HG02981 (cell line): Measurements from ENCODE around the gene ETHE1.

Experiments used
- ATAC-seq: cut with Tn5 transposase; IDR thresholded peaks from one replicate; pipeline ENCODE4 v1.9.1; 2021; ENCODE audit warnings: mild to moderate bottlenecking, moderate library complexity; ENCODE audit not compliant: unreplicated experiment

Gene ETHE1

GRCh38 chr19:43526884-43527859 is at the start of gene ETHE1:
Gene ETHE1 (minus strand): TSS chr19:43527201. CDS start chr19:43527177, 24 bp downstream.
- peak; percentile 79 for ATAC-seq

DNA sequence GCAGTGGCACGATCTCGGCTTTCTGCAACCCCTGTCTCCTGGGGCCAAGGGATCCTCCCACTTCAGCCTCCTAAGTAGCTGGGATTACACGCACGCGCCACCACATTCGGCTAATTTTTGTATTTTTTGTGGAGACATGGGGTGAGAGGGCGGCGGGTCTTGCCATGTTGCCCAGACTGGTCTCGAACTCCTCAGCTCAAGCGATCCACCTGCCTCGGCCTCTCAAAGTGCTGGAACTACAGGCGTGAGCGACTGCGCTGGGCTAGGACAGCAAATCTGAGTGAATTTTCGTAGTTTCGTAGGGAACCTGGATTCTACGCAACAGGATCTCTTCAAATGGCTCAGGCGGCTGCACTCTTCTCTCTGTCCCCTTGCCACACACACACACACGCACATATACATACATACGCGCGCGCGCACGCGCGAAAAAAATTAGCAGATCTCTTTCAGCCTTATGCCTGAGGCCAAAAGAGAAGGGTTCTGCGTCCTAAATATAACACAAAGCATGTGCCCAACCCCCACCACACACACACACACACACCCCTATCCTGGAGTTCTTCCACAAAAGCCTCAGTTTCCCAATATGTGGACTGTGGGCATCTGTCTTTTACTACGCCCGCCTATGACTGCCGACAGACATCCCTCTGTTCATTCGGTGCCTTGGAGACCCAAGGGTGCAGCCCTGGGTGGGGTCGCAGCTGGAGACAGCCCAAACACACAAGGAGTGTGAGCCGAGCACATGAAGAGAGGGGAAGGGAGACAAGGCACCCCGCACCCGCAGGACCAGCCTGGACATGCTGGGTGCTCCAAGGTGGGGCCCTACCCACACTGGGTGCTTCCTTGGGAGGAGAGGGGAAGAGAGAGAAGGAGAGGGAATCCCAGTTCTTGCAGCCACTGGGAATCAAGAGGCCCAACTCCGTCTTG is 49.2 kb upstream of the ETHE1 start:
- peak; percentile 4 for ATAC-seq

DNA sequence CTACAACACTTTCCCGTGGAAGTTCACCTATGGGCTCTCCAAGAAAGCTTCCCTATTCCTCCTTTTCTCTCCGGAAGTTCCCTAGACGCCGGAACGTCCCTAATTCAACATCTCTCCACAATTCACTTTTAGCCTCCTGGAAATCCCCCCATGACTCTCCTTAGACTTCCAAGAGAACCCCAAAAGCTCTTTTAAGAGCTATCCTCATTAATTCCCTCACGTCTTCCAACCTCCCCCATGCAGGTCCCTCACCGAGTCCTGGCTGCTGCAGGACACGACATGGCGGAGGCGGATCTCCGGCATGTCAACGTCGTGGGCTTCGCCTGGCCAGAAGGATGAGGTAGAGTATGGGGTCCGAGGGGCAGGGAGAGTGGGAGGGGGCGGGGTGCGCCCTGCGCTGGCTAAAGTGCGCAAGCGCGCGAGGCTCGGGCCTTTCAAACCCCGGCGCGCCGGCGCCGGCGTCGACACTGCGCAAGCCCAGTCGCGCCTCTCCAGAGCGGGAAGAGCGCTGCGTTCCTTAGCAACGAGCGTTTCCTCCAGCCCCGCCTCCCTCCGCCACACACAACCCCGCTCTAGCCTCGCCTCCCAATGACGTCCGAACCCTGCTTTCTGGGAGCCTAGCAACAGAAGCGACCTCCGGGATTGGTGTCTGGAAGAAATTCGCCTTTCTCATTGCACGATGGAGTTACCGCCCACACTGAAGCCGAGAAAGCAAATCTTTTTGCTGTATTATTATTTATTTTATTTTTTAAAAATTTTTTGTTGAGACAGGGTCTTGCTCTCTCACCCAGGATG is 48.4 kb upstream of the ETHE1 start, which contains the start of the genes PINLYP and XRCC1:
Gene PINLYP, plus strand, starts transcription at position 646 of the 795 bp plus-strand sequence. CDS start 1,391 bp downstream, outside the sequence.
Gene XRCC1, minus strand, starts transcription at position 372 of the 795 bp plus-strand sequence. Its CDS starts 69 bp downstream, at position 303.
- peak; percentile 97 for ATAC-seq

DNA sequence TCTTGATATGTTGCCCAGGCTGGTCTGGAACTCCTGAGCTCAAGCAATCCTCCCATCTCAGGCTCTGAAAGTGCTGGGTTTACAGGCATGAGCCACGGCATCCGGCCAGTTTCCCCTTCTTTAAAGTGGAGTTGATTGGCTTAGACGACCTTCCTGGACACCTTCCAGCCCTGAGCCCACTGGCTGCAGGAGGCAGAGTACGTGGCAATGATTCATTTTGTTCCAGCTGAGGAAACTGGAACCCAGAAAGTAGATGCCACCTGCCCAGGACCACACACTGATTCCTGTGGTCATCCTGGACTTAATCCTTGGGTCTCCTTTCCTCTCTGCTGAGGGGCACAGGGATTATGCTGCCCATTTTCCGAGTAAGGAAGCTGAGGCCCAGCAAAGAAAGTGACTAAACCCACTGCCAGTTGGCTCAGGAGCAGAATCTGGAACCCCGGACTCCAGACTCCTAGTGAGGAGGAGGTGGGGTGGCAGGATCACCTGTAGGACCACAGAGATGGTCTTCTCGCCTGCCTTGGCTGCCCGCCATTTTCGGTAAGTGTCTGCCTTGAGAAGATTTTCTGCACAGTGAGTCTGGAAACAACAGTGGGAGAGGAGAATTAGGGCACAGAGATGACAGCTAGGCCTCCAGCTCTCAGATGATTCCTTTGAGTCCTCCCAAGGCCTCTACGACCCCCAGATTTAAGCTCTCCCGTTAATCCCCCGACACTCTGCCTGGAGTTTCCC is 47.6 kb upstream of the ETHE1 start:
- no peak for ATAC-seq

GRCh38 chr19:43572171-43572588 is 45.2 kb upstream of the ETHE1 start:
- ATAC-seq = no peak

DNA sequence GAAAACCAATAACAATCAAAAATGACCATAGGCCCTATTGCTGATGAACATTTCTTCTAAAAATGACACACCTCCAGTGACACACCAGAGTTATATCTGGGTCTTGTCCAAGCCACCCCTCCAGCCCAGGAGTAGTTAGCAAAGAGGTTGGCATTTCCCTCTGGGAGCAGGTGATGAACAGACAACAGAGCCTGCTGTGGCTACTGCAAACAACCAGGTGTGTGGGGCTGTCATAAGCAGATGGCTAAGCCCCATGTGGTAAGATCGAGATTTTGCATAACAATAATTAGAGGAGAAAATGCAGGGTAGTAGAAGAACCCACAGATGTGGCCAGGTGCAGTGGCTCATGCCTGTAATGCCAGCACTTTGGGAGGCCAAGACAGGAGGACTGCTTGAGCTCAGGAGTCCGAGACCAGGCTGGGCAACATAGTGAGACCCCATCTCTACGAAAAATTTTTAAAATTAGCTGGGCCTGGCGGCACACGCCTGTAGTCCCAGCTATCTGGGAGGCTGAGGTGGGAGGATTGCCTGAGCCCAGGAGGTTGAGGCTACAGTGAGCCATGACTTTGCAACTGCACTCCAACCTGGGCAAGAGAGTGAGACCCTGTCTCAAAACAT is 43.3 kb upstream of the ETHE1 start:
- no peak for ATAC-seq

DNA sequence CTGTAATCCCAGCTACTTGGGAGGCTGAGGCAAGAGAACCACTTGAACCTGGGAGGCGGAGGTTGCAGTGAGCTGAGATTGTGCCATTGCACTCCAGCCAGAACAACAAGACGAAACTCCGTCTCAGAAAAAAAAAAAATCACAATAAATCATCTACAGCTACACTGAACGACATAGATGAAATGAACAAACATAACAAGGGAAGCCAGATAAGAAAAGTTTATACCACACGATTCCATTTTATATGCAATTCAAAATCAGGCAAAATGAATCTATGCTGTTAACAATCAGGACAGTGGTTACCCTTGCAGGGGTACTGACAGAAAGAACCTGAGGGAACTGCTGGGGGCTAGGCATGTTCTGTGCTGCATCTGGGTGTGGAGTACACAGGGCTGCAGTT is 42.7 kb upstream of the ETHE1 start:
- no peak for ATAC-seq

- no peak for ATAC-seq
Measured at GRCh38 chr19:43564800-43565199, 37.8 kb upstream of the ETHE1 start.

DNA sequence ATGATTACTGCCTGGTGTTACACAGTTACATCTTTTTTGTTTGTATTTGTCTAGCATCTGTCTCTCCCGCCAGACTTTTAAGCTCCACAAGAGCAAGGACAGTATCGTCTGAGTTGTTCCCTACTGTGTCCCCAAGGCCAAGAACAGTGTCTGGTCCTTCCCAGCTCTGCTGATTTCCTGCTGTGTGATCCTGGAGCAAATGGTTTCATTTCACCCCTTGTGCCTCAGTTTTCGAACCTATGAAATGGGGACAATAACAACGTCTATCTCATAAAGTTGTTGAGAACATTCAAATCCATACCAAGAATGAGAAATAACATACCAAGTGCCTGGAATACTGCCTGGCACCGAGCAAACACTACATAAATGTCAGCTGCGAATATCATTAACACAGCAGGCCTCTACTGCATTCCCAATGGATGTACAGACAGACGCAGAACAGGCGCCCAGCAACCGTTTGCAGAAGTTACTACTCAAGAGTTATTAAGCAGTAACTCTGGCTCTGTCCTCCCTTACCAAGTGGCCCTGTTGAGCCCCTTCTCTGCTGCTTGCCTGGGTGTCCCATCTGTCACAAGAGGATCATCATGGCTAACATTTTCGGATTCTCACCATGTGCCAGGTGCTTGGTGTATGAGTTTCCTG is 36.9 kb upstream of the ETHE1 start:
- no peak for ATAC-seq

- peak; percentile 75 for ATAC-seq
Measured at GRCh38 chr19:43562698-43563241, 35.8 kb upstream of the ETHE1 start.

DNA sequence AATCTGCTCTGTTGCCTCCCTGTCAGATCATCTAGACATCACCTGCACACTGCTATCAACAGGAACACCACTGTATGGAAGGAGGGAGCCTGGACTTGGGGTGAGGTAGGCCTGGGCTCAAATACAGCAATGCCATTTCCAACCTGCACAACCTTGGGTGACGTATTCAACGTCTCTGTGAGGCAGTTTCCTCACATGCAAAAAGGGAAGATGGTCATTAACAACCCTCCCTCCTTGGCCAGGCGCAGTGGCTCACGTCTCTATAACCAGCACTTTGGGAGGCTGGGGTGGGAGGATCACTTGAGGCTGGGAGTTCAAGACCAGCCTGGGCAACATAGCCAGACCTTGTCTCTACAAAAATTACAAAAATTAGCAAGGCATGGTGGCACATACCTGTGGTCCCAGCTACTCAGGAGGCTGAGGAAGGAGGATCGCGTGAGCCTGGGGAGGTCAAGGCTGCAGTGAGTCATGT is 35.3 kb upstream of the ETHE1 start:
- no peak for ATAC-seq

- ATAC-seq = no peak
Measured at GRCh38 chr19:43561139-43561970, 34.4 kb upstream of the ETHE1 start.

GRCh38 chr19:43560687-43561086 is 33.7 kb upstream of the ETHE1 start:
- no peak for ATAC-seq

DNA sequence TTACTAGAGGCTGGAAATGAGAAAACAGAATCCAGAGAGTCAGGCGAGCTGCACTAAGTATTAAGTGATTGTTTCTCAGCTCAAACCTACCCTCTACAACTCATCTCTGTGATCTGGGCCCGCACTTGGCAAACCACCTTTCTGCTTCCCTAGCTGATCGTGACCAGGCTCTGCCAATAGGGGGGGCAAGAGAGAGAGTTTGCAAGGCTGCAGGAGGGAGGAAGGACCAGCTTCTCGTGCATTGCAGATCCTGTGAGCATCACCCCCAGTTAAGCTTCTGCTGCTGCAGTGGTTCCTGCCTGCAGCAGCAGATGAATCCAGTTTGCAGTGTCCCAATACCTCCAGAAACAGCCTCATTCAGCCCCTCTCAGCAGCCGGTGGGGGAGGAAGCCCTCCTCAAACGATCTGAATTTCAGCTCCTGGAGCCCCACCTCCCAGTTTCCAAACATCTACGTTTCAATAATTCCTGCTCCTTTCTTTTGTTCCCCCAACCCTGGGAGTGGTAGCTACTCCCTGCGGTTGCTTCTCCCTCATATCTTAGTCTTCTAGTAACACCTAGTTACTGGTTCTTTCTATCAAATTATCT is 28.3 kb upstream of the ETHE1 start:
- ATAC-seq = no peak

- ATAC-seq = no peak
Measured at GRCh38 chr19:43554317-43554895, 27.4 kb upstream of the ETHE1 start.

- no peak for ATAC-seq
Measured at GRCh38 chr19:43553656-43554055, 26.7 kb upstream of the ETHE1 start.

GRCh38 chr19:43552616-43553015 is 25.6 kb upstream of the ETHE1 start:
- ATAC-seq = no peak
